ENCODE measurements around the gene ADARB2. TPM values are rescaled to one million over a fixed set of nuclear protein-coding genes. Genes with fewer than 3 reads are reported as not detected.

ADARB2 gene
- total and polyA plus RNA-seq, 8 donors: 0.34 to 24.7 (median 3.2) TPM

DNA sequence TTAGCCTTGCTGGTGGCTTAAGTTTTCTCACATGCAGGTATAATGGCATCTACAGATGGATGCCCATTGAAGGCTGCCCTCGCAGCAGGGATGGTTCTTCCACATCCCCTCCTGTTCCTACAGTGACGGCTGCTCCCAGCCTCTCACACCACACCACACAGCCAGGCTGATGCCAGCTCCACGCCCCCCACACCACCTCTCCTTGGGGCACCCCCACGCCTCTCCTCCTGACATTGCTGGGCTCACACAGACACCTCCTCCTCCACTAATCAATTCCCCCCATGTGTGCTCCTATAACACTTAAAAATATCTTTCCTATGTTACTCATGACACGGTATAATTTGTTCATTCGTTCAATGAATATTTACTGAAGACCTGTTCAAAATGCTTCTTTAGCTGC, 437.1 kb downstream of the ADARB2 start:
- ATAC-seq (no peak), DNase-seq (no peak)
- 46 to 63% methylated on average over 6 of the region's 6 CpGs for WGBS, 2 donors

DNA sequence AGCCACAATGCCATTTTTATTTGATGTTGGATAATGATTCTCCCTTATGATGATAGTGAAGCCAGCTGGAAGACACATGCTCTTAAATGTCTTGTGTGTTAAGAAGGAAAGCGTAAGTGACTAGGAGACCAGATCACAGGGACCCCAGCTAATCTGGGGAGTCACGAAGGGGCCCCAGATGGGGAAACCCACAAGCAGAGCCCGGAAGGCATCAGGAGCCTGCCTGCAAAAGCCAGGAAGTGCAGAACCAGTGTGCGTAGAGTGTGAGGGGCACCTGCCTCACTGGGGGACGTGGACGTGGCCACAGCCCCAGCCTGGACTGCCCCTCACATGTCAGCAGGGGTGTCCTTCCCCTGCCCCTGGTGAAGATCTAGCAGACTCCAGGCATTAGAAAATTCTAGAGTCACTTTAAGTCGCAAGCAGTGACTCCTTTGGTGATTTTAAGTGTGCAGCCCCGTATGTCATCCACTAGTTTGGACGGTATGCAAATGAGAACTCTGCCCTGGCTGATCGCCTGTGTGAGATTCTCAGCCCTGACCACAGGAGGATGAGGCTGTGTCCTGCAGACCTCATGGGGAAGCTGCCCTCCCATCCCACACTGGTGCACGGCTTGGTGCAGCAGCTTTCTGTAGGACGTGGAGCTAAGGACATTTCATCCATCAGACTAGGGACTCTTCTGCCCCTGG, 438.1 kb downstream of the ADARB2 start:
- H3K27me3 ChIP-seq: no peaks in the 10 kb centered on the region
- DNase-seq (no peak), FAIRE-seq (no peak), ATAC-seq (no peak)
- no peaks in the 10 kb centered on the region for H3K4me1 ChIP-seq
- H3K36me3 ChIP-seq: no peaks in the 10 kb centered on the region
- WGBS, 2 donors: 47 to 66% methylated on average over 12 of the region's 12 CpGs
- intact Hi-C loops (cut with DNase I): no loop called here
- no peaks in the 10 kb centered on the region for H3K9me3 ChIP-seq
- H3K4me3 ChIP-seq: no peak overlapping the region
- no peak overlapping the region for H3K27ac ChIP-seq
- TF ChIP-seq, protein P1, sequence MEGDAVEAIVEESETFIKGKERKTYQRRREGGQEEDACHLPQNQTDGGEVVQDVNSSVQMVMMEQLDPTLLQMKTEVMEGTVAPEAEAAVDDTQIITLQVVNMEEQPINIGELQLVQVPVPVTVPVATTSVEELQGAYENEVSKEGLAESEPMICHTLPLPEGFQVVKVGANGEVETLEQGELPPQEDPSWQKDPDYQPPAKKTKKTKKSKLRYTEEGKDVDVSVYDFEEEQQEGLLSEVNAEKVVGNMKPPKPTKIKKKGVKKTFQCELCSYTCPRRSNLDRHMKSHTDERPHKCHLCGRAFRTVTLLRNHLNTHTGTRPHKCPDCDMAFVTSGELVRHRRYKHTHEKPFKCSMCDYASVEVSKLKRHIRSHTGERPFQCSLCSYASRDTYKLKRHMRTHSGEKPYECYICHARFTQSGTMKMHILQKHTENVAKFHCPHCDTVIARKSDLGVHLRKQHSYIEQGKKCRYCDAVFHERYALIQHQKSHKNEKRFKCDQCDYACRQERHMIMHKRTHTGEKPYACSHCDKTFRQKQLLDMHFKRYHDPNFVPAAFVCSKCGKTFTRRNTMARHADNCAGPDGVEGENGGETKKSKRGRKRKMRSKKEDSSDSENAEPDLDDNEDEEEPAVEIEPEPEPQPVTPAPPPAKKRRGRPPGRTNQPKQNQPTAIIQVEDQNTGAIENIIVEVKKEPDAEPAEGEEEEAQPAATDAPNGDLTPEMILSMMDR (IDR thresholded peaks at IDR 0.05): no peak

More for the DNA sequence above, 437.1 kb downstream of the ADARB2 start:
- Histone ChIP-seq H3K4me3 (no peak overlapping the region), H3K27me3 (no peaks in the 10 kb centered on the region), H3K9me3 (no peaks in the 10 kb centered on the region), H3K36me3 (no peaks in the 10 kb centered on the region), H3K4me1 (no peaks in the 10 kb centered on the region), H3K27ac (no peak overlapping the region)
- TF ChIP-seq, protein P1 (IDR thresholded peaks at IDR 0.05): no peak
- FAIRE-seq: no peak
- intact Hi-C loops (cut with DNase I): no loop called here

DNA sequence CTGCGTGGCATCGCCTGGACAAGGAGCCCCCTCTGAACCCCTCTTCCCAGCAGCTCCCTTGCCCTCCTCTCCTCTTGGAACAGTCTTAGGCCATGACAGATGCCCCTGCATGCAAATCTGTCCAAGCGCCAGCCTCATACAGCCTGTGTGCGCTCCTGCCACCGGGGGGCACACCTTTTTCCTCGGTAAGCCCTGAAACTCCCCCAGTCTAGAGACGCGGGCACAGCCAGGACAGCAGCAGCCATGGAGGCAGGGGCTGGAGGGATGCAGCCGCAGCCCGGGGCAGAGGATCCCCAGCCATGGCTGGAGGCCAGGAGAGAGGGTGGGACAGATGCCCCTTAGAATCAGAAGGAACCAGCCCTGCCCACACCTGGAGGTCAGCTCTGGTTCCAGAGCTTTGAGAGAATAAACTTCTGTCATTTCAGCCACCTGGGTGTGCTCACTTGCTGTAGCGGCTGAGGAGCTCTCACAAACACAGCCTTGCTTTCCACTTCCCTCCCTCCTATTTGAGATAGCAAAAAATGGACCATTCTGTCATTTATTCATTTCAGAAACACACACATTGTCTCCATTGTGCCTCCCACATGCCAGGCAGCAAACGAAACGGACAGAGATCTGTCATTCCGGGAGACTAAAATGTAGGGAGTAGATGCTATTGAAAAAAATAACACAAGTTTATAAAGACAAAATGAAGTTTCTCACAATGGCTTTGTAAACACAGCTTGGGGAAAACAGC, 439.6 kb downstream of the ADARB2 start:
- DNase-seq: no peak
- TF ChIP-seq, protein P1 (IDR thresholded peaks at IDR 0.05): no peak

DNA sequence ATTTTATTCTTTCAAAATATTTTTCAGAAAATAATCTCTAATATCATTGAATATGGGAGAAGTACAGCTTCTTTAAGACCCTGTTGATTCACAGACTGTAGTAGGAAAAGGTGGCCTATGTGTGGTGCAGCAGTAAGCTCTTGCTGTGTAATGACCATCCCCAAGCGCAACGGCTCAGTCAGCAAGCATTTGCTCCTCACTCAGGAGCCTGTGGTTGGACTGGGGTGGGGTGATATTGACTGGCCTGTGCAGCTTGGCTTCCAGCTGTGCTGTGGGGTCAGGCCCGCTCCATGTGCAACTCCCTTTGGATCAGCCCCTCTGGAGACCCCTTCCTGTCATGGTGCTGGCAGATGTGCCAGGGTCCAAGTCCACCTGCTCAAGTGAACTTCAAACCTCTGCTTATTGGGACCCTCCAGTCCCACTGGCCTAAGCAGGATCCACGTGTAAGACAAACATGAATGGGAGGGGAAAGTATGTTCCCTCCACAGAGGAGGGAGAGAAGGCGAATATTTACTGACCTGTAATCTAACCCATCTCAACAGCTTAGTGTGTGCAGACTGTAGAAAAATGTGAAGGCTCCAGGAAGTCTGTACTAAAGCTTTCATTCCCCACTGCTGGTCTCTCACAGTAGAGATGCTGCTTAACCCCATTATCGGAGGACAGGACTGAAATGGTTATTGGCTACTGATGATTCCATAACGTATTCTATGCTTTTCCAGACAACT, 441.4 kb downstream of the ADARB2 start:
- whole genome bisulfite sequencing, 2 donors: 79 to 82% methylated on average over 7 of the region's 7 CpGs
- no peak for FAIRE-seq

More for the DNA sequence above, 439.6 kb downstream of the ADARB2 start:
- Histone ChIP-seq H3K4me1 (no peaks in the 10 kb centered on the region), H3K4me3 (no peak overlapping the region), H3K36me3 (no peaks in the 10 kb centered on the region), H3K27ac (no peak overlapping the region), H3K9me3 (no peaks in the 10 kb centered on the region), H3K27me3 (no peaks in the 10 kb centered on the region)
- 45 to 57% methylated on average over 14 of the region's 14 CpGs for WGBS, 2 donors
- no peak for ATAC-seq
- intact Hi-C loops (cut with DNase I): no loop called here
- FAIRE-seq: no peak

More for the DNA sequence above, 441.4 kb downstream of the ADARB2 start:
- no peak for ATAC-seq
- TF ChIP-seq, protein P1 (IDR thresholded peaks at IDR 0.05): no peak
- Histone ChIP-seq H3K4me1 (no peaks in the 10 kb centered on the region), H3K36me3 (no peaks in the 10 kb centered on the region), H3K9me3 (no peaks in the 10 kb centered on the region), H3K27me3 (no peaks in the 10 kb centered on the region), H3K27ac (no peak overlapping the region), H3K4me3 (no peak overlapping the region)
- intact Hi-C loops (cut with DNase I): no loop called here
- no peak for DNase-seq
